OCI-LY7 (cell line): ENCODE measurements around the gene TMPRSS15. TPM values are rescaled to one million over a fixed set of nuclear protein-coding genes. Genes with fewer than 3 reads are reported as not detected.

Source experiments
- BruUV-seq: library from RNA; stranded (reverse); fragments of 400-500 nt; replicated peaks from 2 replicates; lab custom pipeline; 2021; lab: Mats Ljungman, UMichigan
- CTCF ChIA-PET: fragments of 300-600 bp; sonication (Branson Sonifier 250); formaldehyde crosslinking; loops from one replicate; lab custom pipeline; 2022; ENCODE audit warnings: antibody characterized with exemption; ENCODE audit not compliant: unreplicated experiment; lab: Charles Lee
- POLR2A ChIA-PET: fragments of 300-600 bp; sonication (Branson Sonifier 250); formaldehyde crosslinking; loops from one replicate; lab custom pipeline; 2022; ENCODE audit warnings: antibody characterized with exemption; lab: Charles Lee
- DNase-seq: peaks from one replicate; pipeline ENCODE4 v3.0.0-alpha.2; 2015; ENCODE audit warnings: low spot score
- H2AFZ ChIP-seq: fragments of 200-600 bp; sonication (generic), shearing (Covaris generic); 2 replicates; pipeline ENCODE4 v1.6.1; 2014; ENCODE audit warnings: mild to moderate bottlenecking, antibody characterized with exemption, low read length, moderate library complexity
- H3K27ac ChIP-seq: fragments of 200-600 bp; sonication (generic); 2 replicates; pipeline ENCODE4 v1.5.1; 2014; ENCODE audit warnings: mixed run types, low read depth, mild to moderate bottlenecking, moderate library complexity, low read length, inconsistent platforms; ENCODE audit not compliant: poor library complexity, severe bottlenecking
- H3K36me3 ChIP-seq: fragments of 200-600 bp; sonication (generic); 2 replicates; pipeline ENCODE4 v1.6.1; 2014; ENCODE audit warnings: mild to moderate bottlenecking, antibody characterized with exemption, low read length, moderate library complexity, mixed read lengths; ENCODE audit not compliant: insufficient read depth
- H3K4me1 ChIP-seq: fragments of 200-600 bp; sonication (generic); 2 replicates; pipeline ENCODE4 v1.5.1; 2014; ENCODE audit warnings: mild to moderate bottlenecking, low read length; ENCODE audit not compliant: insufficient read depth, poor library complexity, severe bottlenecking
- H3K4me2 ChIP-seq: fragments of 200-600 bp; sonication (generic); 2 replicates; pipeline ENCODE4 v1.6.1; 2014; ENCODE audit warnings: mild to moderate bottlenecking, low read length
- H3K4me3 ChIP-seq: fragments of 200-600 bp; sonication (generic); 2 replicates; pipeline ENCODE4 v1.5.1; 2014; ENCODE audit warnings: mild to moderate bottlenecking, low read depth, low read length; ENCODE audit not compliant: poor library complexity, severe bottlenecking
- H3K79me2 ChIP-seq: fragments of 200-600 bp; sonication (generic); 2 replicates; pipeline ENCODE4 v1.6.1; 2016; ENCODE audit warnings: low read depth, mild to moderate bottlenecking, low read length, moderate library complexity, mixed read lengths; ENCODE audit not compliant: insufficient read depth
- H3K9me2 ChIP-seq: fragments of 200-600 bp; sonication (generic); 2 replicates; pipeline ENCODE4 v1.6.1; 2016; ENCODE audit warnings: mild to moderate bottlenecking, low read length, mixed read lengths; ENCODE audit not compliant: insufficient read depth
- H3K9me3 ChIP-seq: fragments of 200-600 bp; sonication (generic); 2 replicates; pipeline ENCODE4 v1.6.1; 2014; ENCODE audit warnings: mild to moderate bottlenecking, mixed run types, low read length, mixed read lengths
- H4K20me1 ChIP-seq: fragments of 200-600 bp; sonication (generic); 2 replicates; pipeline ENCODE4 v1.6.1; 2014; ENCODE audit warnings: mild to moderate bottlenecking, antibody characterized with exemption, low read length, moderate library complexity, mixed read lengths; ENCODE audit not compliant: insufficient read depth
- CTCF ChIP-seq: fragments of 200-600 bp; sonication (generic); conservative IDR thresholded peaks from 2 replicates; pipeline ENCODE4 v1.5.1; 2014; ENCODE audit warnings: mild to moderate bottlenecking, antibody characterized with exemption, low read length, moderate library complexity, mixed read lengths
- EZH2phosphoT487 ChIP-seq: fragments of 200-600 bp; sonication (generic); IDR thresholded peaks from 2 replicates; pipeline ENCODE4 v1.6.1; 2018; ENCODE audit warnings: low read depth, borderline replicate concordance, mild to moderate bottlenecking, mixed run types, antibody characterized with exemption, low read length, moderate library complexity, mixed read lengths
- intact Hi-C: fragments of 100-400 bp; cut with micrococcal nuclease; formaldehyde crosslinking; loops from one replicate; pipeline ENCODE4 v1.10.0; 2022; ENCODE audit not compliant: unreplicated experiment
- total RNA-seq, 2 experiments: library from RNA; depleted of rRNA in 1 of 2; stranded (reverse); fragments of >200 nt in 1 of 2; shearing (Covaris generic) in 1 of 2; gene quantifications; 2 replicates each; pipeline ENCODE4 v1.2.3, GENCODE V29; 2014 to 2022

The TMPRSS15 gene
- total RNA-seq, 2 experiments from 2014 or later = 0.03 to 0.13 TPM

- TF ChIP-seq EZH2phosphoT487 = no peak
- TF ChIP-seq CTCF = no peak
- POLR2A ChIA-PET = interaction anchor here (0.7 kb wide), 1 partner anchor 304 kb away, joined by 3 read pairs; no protein-coding TSS in a partner anchor
- no peaks in the 10 kb centered on the region for H3K9me2 ChIP-seq
- BruUV-seq = no TSS peak
- H4K20me1 ChIP-seq = no peaks in the 10 kb centered on the region
- DNase-seq = no peak
- no peaks in the 10 kb centered on the region for H3K79me2 ChIP-seq
- H3K4me2 ChIP-seq = no peak within 1 kb of the TSS
- no peaks in the 10 kb centered on the region for H3K36me3 ChIP-seq
- no peaks in the 10 kb centered on the region for H3K4me1 ChIP-seq
- no peaks in the 10 kb centered on the region for H3K9me3 ChIP-seq
- no peak within 1 kb of the TSS for H3K4me3 ChIP-seq
- no peak within 1 kb of the TSS for H3K27ac ChIP-seq
- intact Hi-C loops = no loop called here
- H2AFZ ChIP-seq = no peak within 1 kb of the TSS
- CTCF ChIA-PET = no interaction called here
Measured at GRCh38 chr21:18244671-18245463, 158.7 kb downstream of the TMPRSS15 start, which contains the start of gene CHODL. Gene CHODL (plus strand): TSS chr21:18244833. CDS start chr21:18245224, 391 bp downstream.

GRCh38 chr21:18235545-18235944 lies 168.0 kb downstream of the TMPRSS15 start:
- H2AFZ ChIP-seq = no peak overlapping the region
- no peak for DNase-seq
- CTCF ChIA-PET = no interaction called here
- no peaks in the 10 kb centered on the region for H3K9me2 ChIP-seq
- TF ChIP-seq CTCF = no peak
- TF ChIP-seq EZH2phosphoT487 = no peak
- intact Hi-C loops = no loop called here
- no peaks in the 10 kb centered on the region for H3K79me2 ChIP-seq
- no peak overlapping the region for H3K4me2 ChIP-seq
- no peaks in the 10 kb centered on the region; the same call in 1 of the 2 replicates for H3K9me3 ChIP-seq
- no peak overlapping the region for H3K27ac ChIP-seq
- H3K36me3 ChIP-seq = no peaks in the 10 kb centered on the region
- H3K4me3 ChIP-seq = no peak overlapping the region
- no peaks in the 10 kb centered on the region for H3K4me1 ChIP-seq
- no peaks in the 10 kb centered on the region for H4K20me1 ChIP-seq
- BruUV-seq = no TSS peak
- POLR2A ChIA-PET = interaction anchor here (0.6 kb wide), 1 partner anchor 1779 kb away, joined by 3 read pairs; no protein-coding TSS in a partner anchor
